SK-N-SH (cell line): ENCODE data around the gene ARHGDIG. TPM values are rescaled to one million over a fixed set of nuclear protein-coding genes. Genes with fewer than 3 reads are reported as not detected.

Source experiments
- CTCF ChIA-PET: fragments of 300-600, 350-600 bp; formaldehyde crosslinking; extraction: SDS; loops from one replicate; lab custom pipeline; 2021; lab: Yijun Ruan, JAX
- POLR2A ChIA-PET: fragments of 350-600 bp; sonication (Branson Sonifier 250); formaldehyde crosslinking; extraction: SDS; loops from one replicate; lab custom pipeline; 2020; ENCODE audit warnings: antibody characterized with exemption, inconsistent platforms; lab: Yijun Ruan, JAX
- DNase-seq: peaks from one replicate; pipeline ENCODE4 v3.0.0; 2012
- H2AFZ ChIP-seq: fragments of 200-600 bp; sonication (generic); 2 replicates; pipeline ENCODE4 v1.8.1; 2016; ENCODE audit warnings: antibody characterized with exemption, mild to moderate bottlenecking, low read depth
- H3F3A ChIP-seq: fragments of 200-600 bp; sonication (generic); replicated peaks from 2 replicates; pipeline ENCODE3; 2016; ENCODE audit warnings: antibody characterized with exemption, mild to moderate bottlenecking; ENCODE audit not compliant: insufficient read depth
- H3K27ac ChIP-seq, 2 experiments: fragments of 200-500 bp in 1 of 2; fragments of 200-600 bp in 1 of 2; sonication (Bioruptor generic) in 1 of 2; sonication (generic), shearing (Covaris generic) in 1 of 2; 2 replicates each; pipeline versions ENCODE4 v1.5.1 to v1.6.1; 2014 to 2016; ENCODE audit warnings: low read depth in 2 of 2, inconsistent platforms in 1 of 2, low read length in 1 of 2, mild to moderate bottlenecking in 1 of 2, mixed read lengths in 1 of 2
- H3K27me3 ChIP-seq: fragments of 200-600 bp; sonication (generic), shearing (Covaris generic); 2 replicates; pipeline ENCODE4 v1.6.1; 2016; ENCODE audit warnings: mixed run types; ENCODE audit not compliant: insufficient read depth
- H3K36me3 ChIP-seq, 2 experiments: fragments of 200-500 bp in 1 of 2; fragments of 200-600 bp in 1 of 2; sonication (Bioruptor generic) in 1 of 2; sonication (generic) in 1 of 2; replicated peaks in 1 of 2; 2 replicates each; pipeline versions ENCODE3 to v1.5.1; 2014 to 2016; ENCODE audit warnings: low read length in 1 of 2, mild to moderate bottlenecking in 1 of 2; ENCODE audit not compliant: insufficient read depth in 2 of 2, control insufficient read depth in 1 of 2
- H3K4me1 ChIP-seq, 2 experiments: fragments of 200-500 bp in 1 of 2; fragments of 200-600 bp in 1 of 2; sonication (Bioruptor generic) in 1 of 2; sonication (generic), shearing (Covaris generic) in 1 of 2; 2 replicates each; pipeline versions ENCODE4 v1.5.1 to v1.6.1; 2014 to 2016; ENCODE audit warnings: low read depth in 1 of 2, low read length in 1 of 2, mixed run types in 1 of 2; ENCODE audit not compliant: insufficient read depth in 2 of 2, control insufficient read depth in 1 of 2
- H3K4me2 ChIP-seq: fragments of 200-600 bp; sonication (generic), shearing (Covaris generic); 2 replicates; pipeline ENCODE4 v1.6.1; 2017; ENCODE audit warnings: mixed run types
- H3K4me3 ChIP-seq, 2 experiments: fragments of 200-500 bp in 1 of 2; fragments of 200-600 bp in 1 of 2; sonication (Bioruptor generic) in 1 of 2; sonication (generic), shearing (Covaris generic) in 1 of 2; 2 replicates each; pipeline versions ENCODE4 v1.5.1 to v1.8.1; 2014 to 2016; ENCODE audit warnings: low read depth in 2 of 2, inconsistent platforms in 1 of 2, low read length in 1 of 2, mild to moderate bottlenecking in 1 of 2, mixed read lengths in 1 of 2, moderate library complexity in 1 of 2
- H3K79me2 ChIP-seq: fragments of 200-600 bp; sonication (generic); 2 replicates; pipeline ENCODE4 v1.8.1; 2017; ENCODE audit warnings: mild to moderate bottlenecking; ENCODE audit not compliant: insufficient read depth
- H3K9ac ChIP-seq: fragments of 200-600 bp; sonication (generic); 2 replicates; pipeline ENCODE4 v1.6.1; 2017; ENCODE audit warnings: mixed run types
- H3K9me2 ChIP-seq: fragments of 200-600 bp; sonication (generic); 2 replicates; pipeline ENCODE4 v1.6.1; 2017; ENCODE audit warnings: mixed run types
- H3K9me3 ChIP-seq: fragments of 200-600 bp; sonication (generic); 2 replicates; pipeline ENCODE4 v1.6.1; 2017; ENCODE audit warnings: mixed run types, mild to moderate bottlenecking, moderate library complexity
- H4K20me1 ChIP-seq: fragments of 200-600 bp; sonication (generic); 2 replicates; pipeline ENCODE4 v1.6.1; 2017; ENCODE audit warnings: mild to moderate bottlenecking, mixed run types; ENCODE audit not compliant: insufficient read depth
- CHD2 ChIP-seq: fragments of 150-350 bp; IDR thresholded peaks from 2 replicates; pipeline ENCODE4 v1.6.1; 2018; ENCODE audit warnings: low read length; ENCODE audit not compliant: partially characterized antibody
- ELF1 ChIP-seq: IDR thresholded peaks from 2 replicates; pipeline ENCODE4 v1.4.0; 2012
- EP300 ChIP-seq, 2 experiments: IDR thresholded peaks; 2 replicates each; pipeline versions ENCODE4 v1.4.0 to v1.6.1; 2012; ENCODE audit warnings: borderline replicate concordance in 1 of 2, low read depth in 1 of 2, low read length in 1 of 2
- FOXJ3 ChIP-seq: sonication (generic); formaldehyde crosslinking; IDR thresholded peaks from 2 replicates; pipeline ENCODE4 v1.5.1; 2020; ENCODE audit warnings: mild to moderate bottlenecking, missing genetic modification reagents
- FOXM1 ChIP-seq: IDR thresholded peaks from 2 replicates; pipeline ENCODE4 v1.4.0; 2012; ENCODE audit warnings: low read depth, mild to moderate bottlenecking
- GABPA ChIP-seq: IDR thresholded peaks from 2 replicates; pipeline ENCODE4 v1.4.0; 2012; ENCODE audit warnings: low read depth, mild to moderate bottlenecking
- JUND ChIP-seq: IDR thresholded peaks from 2 replicates; pipeline ENCODE4 v1.4.0; 2012
- MEF2A ChIP-seq: IDR thresholded peaks from 2 replicates; pipeline ENCODE4 v1.4.0; 2012; ENCODE audit warnings: low read depth, borderline replicate concordance
- NRF1 ChIP-seq: IDR thresholded peaks from 2 replicates; pipeline ENCODE4 v1.6.1; 2012; ENCODE audit warnings: low read depth, mild to moderate bottlenecking, low read length
- POLR2AphosphoS5 ChIP-seq: IDR thresholded peaks from 2 replicates; pipeline ENCODE4 v1.6.1; 2012; ENCODE audit warnings: low read depth, low read length
- RAD21 ChIP-seq: IDR thresholded peaks from 2 replicates; pipeline ENCODE4 v1.6.1; 2012; ENCODE audit warnings: mild to moderate bottlenecking, low read length
- RFX5 ChIP-seq: IDR thresholded peaks from 2 replicates; pipeline ENCODE4 v1.6.1; 2012; ENCODE audit warnings: mild to moderate bottlenecking, improper control_type of control experiment, low read length
- RXRA ChIP-seq: IDR thresholded peaks from 2 replicates; pipeline ENCODE4 v1.4.0; 2012; ENCODE audit warnings: low read depth, mild to moderate bottlenecking, borderline replicate concordance
- SMC3 ChIP-seq: IDR thresholded peaks from 2 replicates; pipeline ENCODE4 v1.6.1; 2012; ENCODE audit warnings: low read depth, low read length, improper control_type of control experiment
- WGBS: methylation state at CpG from one replicate; pipeline ENCODE4 v1.1.6; 2017; ENCODE audit warnings: low lambda C conversion rate; 5-methylcytosine and 5-hydroxymethylcytosine counted together
- polyA plus RNA-seq, 3 experiments: library from polyadenylated mRNA; depleted of rRNA; stranded (reverse); fragments of >200 nt; gene quantifications; 2 replicates each; pipeline ENCODE4 v1.2.3, GENCODE V29; 2012
- TF ChIP-seq, protein P1 (sequence below): fragments of 150-350 bp; IDR thresholded peaks from 2 replicates; pipeline ENCODE4 v1.6.1; 2016; ENCODE audit warnings: mild to moderate bottlenecking, low read depth, low read length
- TF ChIP-seq, protein P2 (sequence below): fragments of 150-350 bp; IDR thresholded peaks from 2 replicates; pipeline ENCODE4 v1.6.1; 2017; ENCODE audit warnings: antibody characterized with exemption, low read length, low read depth, borderline replicate concordance
- TF ChIP-seq, protein P3 (sequence below): IDR thresholded peaks from 2 replicates; pipeline ENCODE4 v1.4.0; 2012; ENCODE audit warnings: low read depth, borderline replicate concordance
- TF ChIP-seq, protein P4 (sequence below): IDR thresholded peaks from 2 replicates; pipeline ENCODE4; 2012
- TF ChIP-seq, protein P5 (sequence below): IDR thresholded peaks from 2 replicates; pipeline ENCODE4 v1.4.0; 2012; ENCODE audit warnings: low read depth

The ARHGDIG gene
- polyA plus RNA-seq, 1 of the 3 experiments (the other 2 are of a cell fraction) = 4.8 TPM

DNA sequence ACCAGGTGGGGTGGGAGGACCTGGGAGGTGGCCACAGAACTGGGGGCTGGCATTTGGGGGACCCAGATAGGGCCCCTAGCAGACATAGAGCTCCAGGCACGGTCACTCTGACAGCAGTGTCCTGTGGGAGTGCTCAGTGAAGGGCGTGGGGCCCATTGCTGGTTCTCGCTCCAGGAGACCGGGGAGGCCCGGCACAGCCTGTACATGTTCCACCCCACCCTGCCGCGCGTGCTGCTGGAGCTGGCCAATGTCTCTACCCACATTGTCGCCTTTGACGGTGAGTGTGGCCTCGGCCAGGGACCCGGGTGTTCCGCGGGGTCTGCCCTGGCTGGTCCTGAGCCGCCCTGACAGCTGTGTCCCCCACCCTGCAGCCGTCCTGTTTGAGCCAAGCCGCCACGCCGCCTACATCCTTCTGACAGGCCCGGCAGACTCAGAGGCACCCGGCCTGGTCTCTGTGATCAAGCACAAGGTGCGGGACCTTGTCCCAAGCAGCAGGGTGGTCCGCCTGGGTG lies 15.9 kb upstream of the ARHGDIG start:
- no peak overlapping the region for H3K27ac ChIP-seq
- WGBS = 100% methylated on average over 1 of the region's 23 CpGs
- peaks cover 0 to 8% of the 10 kb centered on the region in 2 experiments; a peak in 1 of 4 replicates for H3K4me1 ChIP-seq
- H2AFZ ChIP-seq = no peak overlapping the region
- H3K79me2 ChIP-seq = no peaks in the 10 kb centered on the region
- H3K36me3 ChIP-seq = peaks cover 0 to 45% of the 10 kb centered on the region in 2 experiments
- no peaks in the 10 kb centered on the region for H3K9me3 ChIP-seq
- POLR2A ChIA-PET = interaction anchor here (1.0 kb wide), 1 partner anchor 43 kb away, joined by 3 read pairs; no protein-coding TSS in a partner anchor
- H3K4me3 ChIP-seq = no peak overlapping the region
- H3K4me2 ChIP-seq = no peak overlapping the region
- H3K27me3 ChIP-seq = no peaks in the 10 kb centered on the region
- DNase-seq = peak; percentile 14
- no peak overlapping the region for H3K9ac ChIP-seq
- no peaks in the 10 kb centered on the region for H3K9me2 ChIP-seq
- no peaks in the 10 kb centered on the region for H4K20me1 ChIP-seq
- CTCF ChIA-PET = no interaction called here
- H3F3A ChIP-seq = no peaks in the 10 kb centered on the region
- no peak for TF ChIP-seq NRF1
- TF ChIP-seq, protein P1, sequence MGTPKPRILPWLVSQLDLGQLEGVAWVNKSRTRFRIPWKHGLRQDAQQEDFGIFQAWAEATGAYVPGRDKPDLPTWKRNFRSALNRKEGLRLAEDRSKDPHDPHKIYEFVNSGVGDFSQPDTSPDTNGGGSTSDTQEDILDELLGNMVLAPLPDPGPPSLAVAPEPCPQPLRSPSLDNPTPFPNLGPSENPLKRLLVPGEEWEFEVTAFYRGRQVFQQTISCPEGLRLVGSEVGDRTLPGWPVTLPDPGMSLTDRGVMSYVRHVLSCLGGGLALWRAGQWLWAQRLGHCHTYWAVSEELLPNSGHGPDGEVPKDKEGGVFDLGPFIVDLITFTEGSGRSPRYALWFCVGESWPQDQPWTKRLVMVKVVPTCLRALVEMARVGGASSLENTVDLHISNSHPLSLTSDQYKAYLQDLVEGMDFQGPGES = no peak
- no peak for TF ChIP-seq JUND
- no peak for TF ChIP-seq FOXJ3 (CRISPR knock-in tag)
- no peak for TF ChIP-seq RXRA
- TF ChIP-seq GABPA = no peak
- TF ChIP-seq, protein P2, sequence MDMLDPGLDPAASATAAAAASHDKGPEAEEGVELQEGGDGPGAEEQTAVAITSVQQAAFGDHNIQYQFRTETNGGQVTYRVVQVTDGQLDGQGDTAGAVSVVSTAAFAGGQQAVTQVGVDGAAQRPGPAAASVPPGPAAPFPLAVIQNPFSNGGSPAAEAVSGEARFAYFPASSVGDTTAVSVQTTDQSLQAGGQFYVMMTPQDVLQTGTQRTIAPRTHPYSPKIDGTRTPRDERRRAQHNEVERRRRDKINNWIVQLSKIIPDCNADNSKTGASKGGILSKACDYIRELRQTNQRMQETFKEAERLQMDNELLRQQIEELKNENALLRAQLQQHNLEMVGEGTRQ = no peak
- TF ChIP-seq, protein P3, sequence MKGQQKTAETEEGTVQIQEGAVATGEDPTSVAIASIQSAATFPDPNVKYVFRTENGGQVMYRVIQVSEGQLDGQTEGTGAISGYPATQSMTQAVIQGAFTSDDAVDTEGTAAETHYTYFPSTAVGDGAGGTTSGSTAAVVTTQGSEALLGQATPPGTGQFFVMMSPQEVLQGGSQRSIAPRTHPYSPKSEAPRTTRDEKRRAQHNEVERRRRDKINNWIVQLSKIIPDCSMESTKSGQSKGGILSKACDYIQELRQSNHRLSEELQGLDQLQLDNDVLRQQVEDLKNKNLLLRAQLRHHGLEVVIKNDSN = no peak
- TF ChIP-seq ELF1 = no peak
- TF ChIP-seq RFX5 = no peak
- TF ChIP-seq, protein P4, sequence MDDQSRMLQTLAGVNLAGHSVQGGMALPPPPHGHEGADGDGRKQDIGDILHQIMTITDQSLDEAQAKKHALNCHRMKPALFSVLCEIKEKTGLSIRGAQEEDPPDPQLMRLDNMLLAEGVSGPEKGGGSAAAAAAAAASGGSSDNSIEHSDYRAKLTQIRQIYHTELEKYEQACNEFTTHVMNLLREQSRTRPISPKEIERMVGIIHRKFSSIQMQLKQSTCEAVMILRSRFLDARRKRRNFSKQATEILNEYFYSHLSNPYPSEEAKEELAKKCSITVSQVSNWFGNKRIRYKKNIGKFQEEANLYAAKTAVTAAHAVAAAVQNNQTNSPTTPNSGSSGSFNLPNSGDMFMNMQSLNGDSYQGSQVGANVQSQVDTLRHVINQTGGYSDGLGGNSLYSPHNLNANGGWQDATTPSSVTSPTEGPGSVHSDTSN = no peak
- TF ChIP-seq RAD21 = no peak
- no peak for TF ChIP-seq FOXM1
- no peak for TF ChIP-seq SMC3
- TF ChIP-seq MEF2A = no peak
- TF ChIP-seq EP300 (IDR thresholded peaks at IDR 0.05; ENCODE audit: borderline replicate concordance in 1 of 2, low read depth in 1 of 2, low read length in 1 of 2) = no peak
- no peak for TF ChIP-seq POLR2AphosphoS5
- no peak for TF ChIP-seq CHD2
- TF ChIP-seq, protein P5, sequence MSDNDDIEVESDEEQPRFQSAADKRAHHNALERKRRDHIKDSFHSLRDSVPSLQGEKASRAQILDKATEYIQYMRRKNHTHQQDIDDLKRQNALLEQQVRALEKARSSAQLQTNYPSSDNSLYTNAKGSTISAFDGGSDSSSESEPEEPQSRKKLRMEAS = no peak
